ENCODE data around the gene CD37.

The CD37 gene

GRCh38 chr19:49349567-49349966 is 14.4 kb downstream of the CD37 start:
- Mint-ChIP-seq H3K36me3 (ENCODE audit: low read depth) (peaks cover 7% of the 10 kb centered on the region), H3K4me1 (ENCODE audit: low read depth) (peaks cover 1% of the 10 kb centered on the region), H3K4me3 (no peak overlapping the region), H3K27me3 (ENCODE audit: low read depth) (peaks cover 6% of the 10 kb centered on the region), H3K9me3 (no peaks in the 10 kb centered on the region), H3K27ac (no peak overlapping the region)

- no peak overlapping the region for H3K27ac Mint-ChIP-seq
- H3K4me1 Mint-ChIP-seq (ENCODE audit: low read depth) = peaks cover 7% of the 10 kb centered on the region
- H3K27me3 Mint-ChIP-seq (ENCODE audit: low read depth) = peaks cover 36% of the 10 kb centered on the region
- no peaks in the 10 kb centered on the region for H3K36me3 Mint-ChIP-seq (ENCODE audit: low read depth)
- no peak overlapping the region for H3K4me3 Mint-ChIP-seq
- no peaks in the 10 kb centered on the region for H3K9me3 Mint-ChIP-seq
Observed at GRCh38 chr19:49355909-49356353, 20.7 kb downstream of the CD37 start.

GRCh38 chr19:49356382-49356781 is 21.2 kb downstream of the CD37 start:
- no peak overlapping the region for H3K27ac Mint-ChIP-seq
- no peak overlapping the region for H3K4me3 Mint-ChIP-seq
- H3K36me3 Mint-ChIP-seq (ENCODE audit: low read depth) = no peaks in the 10 kb centered on the region
- peaks cover 10% of the 10 kb centered on the region for H3K4me1 Mint-ChIP-seq (ENCODE audit: low read depth)
- H3K9me3 Mint-ChIP-seq = no peaks in the 10 kb centered on the region
- H3K27me3 Mint-ChIP-seq (ENCODE audit: low read depth) = peaks cover 36% of the 10 kb centered on the region

GRCh38 chr19:49357186-49357585 is 22.0 kb downstream of the CD37 start:
- Mint-ChIP-seq H3K9me3 (no peaks in the 10 kb centered on the region), H3K4me1 (ENCODE audit: low read depth) (peaks cover 13% of the 10 kb centered on the region), H3K4me3 (no peak overlapping the region), H3K36me3 (ENCODE audit: low read depth) (no peaks in the 10 kb centered on the region), H3K27me3 (ENCODE audit: low read depth) (peaks cover 36% of the 10 kb centered on the region), H3K27ac (no peak overlapping the region)

GRCh38 chr19:49359851-49360820 is 24.9 kb downstream of the CD37 start:
- no peaks in the 10 kb centered on the region for H3K9me3 Mint-ChIP-seq
- H3K27me3 Mint-ChIP-seq (ENCODE audit: low read depth) = peaks cover 28% of the 10 kb centered on the region
- H3K4me3 Mint-ChIP-seq = peak overlapping the region; percentile 13
- no peaks in the 10 kb centered on the region for H3K36me3 Mint-ChIP-seq (ENCODE audit: low read depth)
- no peak overlapping the region for H3K27ac Mint-ChIP-seq
- H3K4me1 Mint-ChIP-seq (ENCODE audit: low read depth) = peaks cover 13% of the 10 kb centered on the region

GRCh38 chr19:49361438-49362047 is 26.3 kb downstream of the CD37 start:
- no peaks in the 10 kb centered on the region for H3K36me3 Mint-ChIP-seq (ENCODE audit: low read depth)
- H3K27me3 Mint-ChIP-seq (ENCODE audit: low read depth) = peaks cover 20% of the 10 kb centered on the region
- no peak overlapping the region for H3K4me3 Mint-ChIP-seq
- no peak overlapping the region for H3K27ac Mint-ChIP-seq
- H3K9me3 Mint-ChIP-seq = no peaks in the 10 kb centered on the region
- H3K4me1 Mint-ChIP-seq (ENCODE audit: low read depth) = peaks cover 8% of the 10 kb centered on the region

GRCh38 chr19:49362048-49362928 is 27.1 kb downstream of the CD37 start, which contains the start of gene TEAD2:
TSS of gene TEAD2 (minus strand) at chr19:49362416. CDS start at chr19:49360075, 2,341 bp downstream.
- no peaks in the 10 kb centered on the region for H3K9me3 Mint-ChIP-seq
- H3K27ac Mint-ChIP-seq = no peak within 1 kb of the TSS
- H3K27me3 Mint-ChIP-seq (ENCODE audit: low read depth) = peaks cover 18% of the 10 kb centered on the region
- no peaks in the 10 kb centered on the region for H3K36me3 Mint-ChIP-seq (ENCODE audit: low read depth)
- peaks cover 8% of the 10 kb centered on the region for H3K4me1 Mint-ChIP-seq (ENCODE audit: low read depth)
- no peak within 1 kb of the TSS for H3K4me3 Mint-ChIP-seq

GRCh38 chr19:49362929-49363267 is 27.7 kb downstream of the CD37 start:
- peaks cover 8% of the 10 kb centered on the region for H3K4me1 Mint-ChIP-seq (ENCODE audit: low read depth)
- H3K4me3 Mint-ChIP-seq = no peak overlapping the region
- no peak overlapping the region for H3K27ac Mint-ChIP-seq
- H3K36me3 Mint-ChIP-seq (ENCODE audit: low read depth) = no peaks in the 10 kb centered on the region
- H3K9me3 Mint-ChIP-seq = no peaks in the 10 kb centered on the region
- peaks cover 15% of the 10 kb centered on the region for H3K27me3 Mint-ChIP-seq (ENCODE audit: low read depth)

GRCh38 chr19:49363268-49364082 is 28.3 kb downstream of the CD37 start, which contains the start of gene DKKL1:
TSS of gene DKKL1 (plus strand) at chr19:49363877. CDS start at chr19:49363999, 122 bp downstream.
- Mint-ChIP-seq H3K4me3 (no peak within 1 kb of the TSS), H3K27me3 (ENCODE audit: low read depth) (peaks cover 15% of the 10 kb centered on the region), H3K9me3 (no peaks in the 10 kb centered on the region), H3K27ac (no peak within 1 kb of the TSS), H3K36me3 (ENCODE audit: low read depth) (no peaks in the 10 kb centered on the region), H3K4me1 (ENCODE audit: low read depth) (peaks cover 8% of the 10 kb centered on the region)

GRCh38 chr19:49364083-49364737 is 29.0 kb downstream of the CD37 start:
- peaks cover 8% of the 10 kb centered on the region for H3K4me1 Mint-ChIP-seq (ENCODE audit: low read depth)
- no peaks in the 10 kb centered on the region for H3K9me3 Mint-ChIP-seq
- no peak overlapping the region for H3K27ac Mint-ChIP-seq
- no peaks in the 10 kb centered on the region for H3K36me3 Mint-ChIP-seq (ENCODE audit: low read depth)
- peaks cover 11% of the 10 kb centered on the region for H3K27me3 Mint-ChIP-seq (ENCODE audit: low read depth)
- no peak overlapping the region for H3K4me3 Mint-ChIP-seq

GRCh38 chr19:49366110-49366509 is 30.9 kb downstream of the CD37 start:
- Mint-ChIP-seq H3K4me1 (ENCODE audit: low read depth) (peaks cover 5% of the 10 kb centered on the region), H3K9me3 (peaks cover 3% of the 10 kb centered on the region), H3K27ac (no peak overlapping the region), H3K36me3 (ENCODE audit: low read depth) (peaks cover 2% of the 10 kb centered on the region), H3K4me3 (no peak overlapping the region), H3K27me3 (ENCODE audit: low read depth) (peaks cover 9% of the 10 kb centered on the region)

- H3K4me3 Mint-ChIP-seq = no peak overlapping the region
- peaks cover 12% of the 10 kb centered on the region for H3K27me3 Mint-ChIP-seq (ENCODE audit: low read depth)
- peaks cover 2% of the 10 kb centered on the region for H3K36me3 Mint-ChIP-seq (ENCODE audit: low read depth)
- no peaks in the 10 kb centered on the region for H3K4me1 Mint-ChIP-seq (ENCODE audit: low read depth)
- H3K9me3 Mint-ChIP-seq = peaks cover 3% of the 10 kb centered on the region
- H3K27ac Mint-ChIP-seq = no peak overlapping the region
Observed at GRCh38 chr19:49368711-49369358, 33.6 kb downstream of the CD37 start.

GRCh38 chr19:49371184-49371583 is 36.0 kb downstream of the CD37 start:
- Mint-ChIP-seq H3K9me3 (peaks cover 3% of the 10 kb centered on the region), H3K27me3 (ENCODE audit: low read depth) (peaks cover 8% of the 10 kb centered on the region), H3K4me1 (ENCODE audit: low read depth) (no peaks in the 10 kb centered on the region), H3K27ac (no peak overlapping the region), H3K4me3 (no peak overlapping the region), H3K36me3 (ENCODE audit: low read depth) (peaks cover 2% of the 10 kb centered on the region)

All from T-helper 1 cell treated with Interleukin-12 subunit alpha and Interleukin-12 subunit beta and Interleukin-4 antibody, amounts not matched to agents 30 μg/mL and 1 μg/mL, for 36 hours (primary cell).